Left colon (tissue), 2 donors: Measurements from ENCODE around the gene CYB5A. TPM values are rescaled to one million over a fixed set of nuclear protein-coding genes. Genes with fewer than 3 reads are reported as not detected.
A peak's percentile ranks its signal among the peaks of the same experiment; 100 is the strongest.

Experiments used
- ATAC-seq: fragments of 200-7000 bp; cut with Tn5 transposase; one replicate; pipeline ENCODE4 v1.9.1; 2020; ENCODE audit warnings: mild to moderate bottlenecking, moderate library complexity
- DNase-seq, 2 donors: peaks; one replicate each; pipeline ENCODE4 v3.0.0-alpha.2; 2020
- intact Hi-C, 2 donors: fragments of 100-400 bp; cut with DNase I in 1 of 2; cut with micrococcal nuclease in 1 of 2; formaldehyde crosslinking; loops; one replicate each; pipeline versions ENCODE4 v1.11.2 to v1.14.0; 2022; cut with DNase I, micrococcal nuclease
- total RNA-seq, 2 donors: library from RNA; stranded (reverse); fragmentation: NEBNext Ultra II Directional; extraction: Animal tissue kit (Norgen Biotek cat#: 25700); gene quantifications; one replicate each; pipeline ENCODE4 v1.2.1, GENCODE V29; 2021
- donor health status: DM: no; HTN: no; CAD: no.
- donor health status: DM: yes; HTN: yes; CAD: no.

Gene CYB5A
- total RNA-seq, 2 donors from 2014 or later = 115 to 129 TPM

GRCh38 chr18:74229005-74229404 lies 62.8 kb downstream of the CYB5A start:
- no peak for DNase-seq
- ATAC-seq = peak; percentile 11
- intact Hi-C loops = no loop called here

GRCh38 chr18:74228312-74228711 lies 63.5 kb downstream of the CYB5A start:
- DNase-seq (no peak), ATAC-seq (no peak)
- intact Hi-C loops = no loop called here

- ATAC-seq (no peak), DNase-seq (no peak)
- intact Hi-C loops = no loop called here
These were observed 65.1 kb downstream of the CYB5A start for GRCh38 chr18:74226666-74227065.

GRCh38 chr18:74226156-74226555 lies 65.6 kb downstream of the CYB5A start:
- DNase-seq (no peak), ATAC-seq (peak; percentile 82)
- intact Hi-C loops = no loop called here

GRCh38 chr18:74225193-74225840 lies 66.4 kb downstream of the CYB5A start:
- ATAC-seq (peak; percentile 49), DNase-seq (no peak)
- intact Hi-C loops = no loop called here

- ATAC-seq (no peak), DNase-seq (no peak)
- intact Hi-C loops = no loop called here
These were observed 68.9 kb downstream of the CYB5A start for GRCh38 chr18:74222710-74223494.

GRCh38 chr18:74221081-74221480 lies 70.7 kb downstream of the CYB5A start:
- intact Hi-C loops = no loop called here
- DNase-seq = no peak
- ATAC-seq = no peak

GRCh38 chr18:74219056-74219455 lies 72.7 kb downstream of the CYB5A start:
- intact Hi-C loops = no loop called here
- DNase-seq (no peak), ATAC-seq (no peak)

GRCh38 chr18:74217476-74218143 lies 74.2 kb downstream of the CYB5A start:
- DNase-seq = no peak
- intact Hi-C loops = no loop called here
- no peak for ATAC-seq

GRCh38 chr18:74216661-74217110 lies 75.1 kb downstream of the CYB5A start:
- no peak for ATAC-seq
- intact Hi-C loops = no loop called here

GRCh38 chr18:74215863-74216262 lies 75.9 kb downstream of the CYB5A start:
- DNase-seq (no peak), ATAC-seq (no peak)
- intact Hi-C loops = no loop called here

More at GRCh38 chr18:74216661-74217110, 75.1 kb downstream of the CYB5A start:
- no peak for DNase-seq

- intact Hi-C loops = no loop called here
- no peak for DNase-seq
These were observed 78.3 kb downstream of the CYB5A start for GRCh38 chr18:74213429-74213828.

GRCh38 chr18:74204526-74205152 lies 87.1 kb downstream of the CYB5A start:
- no peak for ATAC-seq
- intact Hi-C loops = no loop called here
- DNase-seq = no peak

More at GRCh38 chr18:74213429-74213828, 78.3 kb downstream of the CYB5A start:
- ATAC-seq = peak; percentile 91

- DNase-seq (no peak), ATAC-seq (no peak)
- intact Hi-C loops = no loop called here
These were observed 88.0 kb downstream of the CYB5A start for GRCh38 chr18:74203811-74204210.

Other genes with a start within 250 kb of the CYB5A start
- gene FBXO15, start 144.1 kb downstream of the CYB5A start, total RNA-seq = under 1 TPM in 1 of 2 donors, not detected in 1; 0.42 TPM
- gene TIMM21, start 143.4 kb downstream of the CYB5A start, total RNA-seq = 10 to 100 TPM; 24.7 to 27.5 TPM
- not detected for gene C18orf63, start 23.9 kb upstream of the CYB5A start, total RNA-seq
- under 1 TPM; 0.06 to 0.14 TPM for gene DIPK1C, start 165.3 kb upstream of the CYB5A start, total RNA-seq
- 100 to 1,000 TPM; 195 to 222 TPM for gene CNDP2, start 204.4 kb upstream of the CYB5A start, total RNA-seq
- not detected for gene CNDP1, start 242.5 kb upstream of the CYB5A start, total RNA-seq